GM12891 (cell line): Measurements from ENCODE around the gene EPHA10.

Experiments
- PAX5 ChIP-seq: IDR thresholded peaks from 2 replicates; pipeline ENCODE4 v1.6.1; 2011; ENCODE audit warnings: low read length, moderate library complexity, mild to moderate bottlenecking; ENCODE audit not compliant: insufficient read depth, severe bottlenecking
- POLR2A ChIP-seq: IDR thresholded peaks from 2 replicates; pipeline ENCODE4 v1.6.1; 2011; ENCODE audit warnings: low read depth, low read length, control low read depth
- POLR2AphosphoS5 ChIP-seq: IDR thresholded peaks from 2 replicates; pipeline ENCODE4 v1.6.1; 2011; ENCODE audit warnings: low read depth, low read length, control low read depth
- SPI1 ChIP-seq: IDR thresholded peaks from 2 replicates; pipeline ENCODE4 v1.6.1; 2011; ENCODE audit warnings: low read depth, low read length, control low read depth
- TAF1 ChIP-seq: IDR thresholded peaks from 2 replicates; pipeline ENCODE4 v1.6.1; 2011; ENCODE audit warnings: low read depth, low read length, control low read depth

- TF ChIP-seq POLR2A (no peak), SPI1 (no peak), TAF1 (no peak), POLR2AphosphoS5 (no peak), PAX5 (no peak)
Measured at GRCh38 chr1:37764414-37764825, 500 bp downstream of the EPHA10 start.
